Measurements from ENCODE around the gene ACADVL.

DNA sequence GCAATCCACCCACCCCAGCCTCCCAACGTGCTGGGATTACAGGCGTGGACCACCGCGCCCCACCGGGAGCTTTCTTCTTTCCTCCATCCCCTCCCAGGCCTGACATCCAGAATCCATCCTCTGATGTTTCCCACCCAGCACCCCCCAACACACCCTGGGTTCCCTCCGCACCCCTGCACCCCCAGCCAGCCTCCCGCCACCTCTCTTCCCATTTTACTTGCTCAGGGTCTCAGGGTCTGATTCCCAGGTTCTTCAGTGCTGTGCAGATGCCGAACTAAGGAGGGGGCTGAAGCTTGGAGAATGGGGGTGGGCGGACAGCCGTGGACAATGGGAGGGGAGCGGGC lies 40.8 kb upstream of the ACADVL start:
- no peak for TF ChIP-seq MEF2A (IDR thresholded peaks at IDR 0.05; ENCODE audit: borderline replicate concordance, low read depth)
- TF ChIP-seq EZH2phosphoT487 (IDR thresholded peaks at IDR 0.05; ENCODE audit: borderline replicate concordance, low read depth) = no peak
- TF ChIP-seq, protein P1, sequence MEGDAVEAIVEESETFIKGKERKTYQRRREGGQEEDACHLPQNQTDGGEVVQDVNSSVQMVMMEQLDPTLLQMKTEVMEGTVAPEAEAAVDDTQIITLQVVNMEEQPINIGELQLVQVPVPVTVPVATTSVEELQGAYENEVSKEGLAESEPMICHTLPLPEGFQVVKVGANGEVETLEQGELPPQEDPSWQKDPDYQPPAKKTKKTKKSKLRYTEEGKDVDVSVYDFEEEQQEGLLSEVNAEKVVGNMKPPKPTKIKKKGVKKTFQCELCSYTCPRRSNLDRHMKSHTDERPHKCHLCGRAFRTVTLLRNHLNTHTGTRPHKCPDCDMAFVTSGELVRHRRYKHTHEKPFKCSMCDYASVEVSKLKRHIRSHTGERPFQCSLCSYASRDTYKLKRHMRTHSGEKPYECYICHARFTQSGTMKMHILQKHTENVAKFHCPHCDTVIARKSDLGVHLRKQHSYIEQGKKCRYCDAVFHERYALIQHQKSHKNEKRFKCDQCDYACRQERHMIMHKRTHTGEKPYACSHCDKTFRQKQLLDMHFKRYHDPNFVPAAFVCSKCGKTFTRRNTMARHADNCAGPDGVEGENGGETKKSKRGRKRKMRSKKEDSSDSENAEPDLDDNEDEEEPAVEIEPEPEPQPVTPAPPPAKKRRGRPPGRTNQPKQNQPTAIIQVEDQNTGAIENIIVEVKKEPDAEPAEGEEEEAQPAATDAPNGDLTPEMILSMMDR (IDR thresholded peaks at IDR 0.05) = no peak
- TF ChIP-seq EP300 (IDR thresholded peaks at IDR 0.05; ENCODE audit: borderline replicate concordance in 1 of 2, low read depth in 1 of 2, low read length in 1 of 2) = no peak
- TF ChIP-seq POLR2AphosphoS5 (IDR thresholded peaks at IDR 0.05; ENCODE audit: low read depth, low read length) = no peak
- TF ChIP-seq RFX5 (IDR thresholded peaks at IDR 0.05; ENCODE audit: low read length) = no peak
- TF ChIP-seq, protein P2, sequence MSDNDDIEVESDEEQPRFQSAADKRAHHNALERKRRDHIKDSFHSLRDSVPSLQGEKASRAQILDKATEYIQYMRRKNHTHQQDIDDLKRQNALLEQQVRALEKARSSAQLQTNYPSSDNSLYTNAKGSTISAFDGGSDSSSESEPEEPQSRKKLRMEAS (IDR thresholded peaks at IDR 0.05; ENCODE audit: low read depth) = no peak
- no peak for TF ChIP-seq YY1 (IDR thresholded peaks at IDR 0.05; ENCODE audit: low read depth)
- TF ChIP-seq, protein P3, sequence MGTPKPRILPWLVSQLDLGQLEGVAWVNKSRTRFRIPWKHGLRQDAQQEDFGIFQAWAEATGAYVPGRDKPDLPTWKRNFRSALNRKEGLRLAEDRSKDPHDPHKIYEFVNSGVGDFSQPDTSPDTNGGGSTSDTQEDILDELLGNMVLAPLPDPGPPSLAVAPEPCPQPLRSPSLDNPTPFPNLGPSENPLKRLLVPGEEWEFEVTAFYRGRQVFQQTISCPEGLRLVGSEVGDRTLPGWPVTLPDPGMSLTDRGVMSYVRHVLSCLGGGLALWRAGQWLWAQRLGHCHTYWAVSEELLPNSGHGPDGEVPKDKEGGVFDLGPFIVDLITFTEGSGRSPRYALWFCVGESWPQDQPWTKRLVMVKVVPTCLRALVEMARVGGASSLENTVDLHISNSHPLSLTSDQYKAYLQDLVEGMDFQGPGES (IDR thresholded peaks at IDR 0.05; ENCODE audit: low read depth, low read length) = no peak
- TF ChIP-seq JUND (IDR thresholded peaks at IDR 0.05) = no peak
